COLO668 (cell line): ENCODE measurements around the gene ST3GAL6.
A peak's percentile ranks its signal among the peaks of the same experiment; 100 is the strongest.

ENCODE experiments used
- DNase-seq: peaks from one replicate; lab custom pipeline; 2025; ENCODE audit not compliant: unreplicated experiment; lab: John Stamatoyannopoulos, UW

Gene ST3GAL6

GRCh38 chr3:98775459-98776139, 12.5 kb downstream of the ST3GAL6 start:
- no peak for DNase-seq

- DNase-seq = no peak
Observed at GRCh38 chr3:98776140-98776493, 13.0 kb downstream of the ST3GAL6 start.

- DNase-seq = no peak
Observed at GRCh38 chr3:98777286-98777685, 14.1 kb downstream of the ST3GAL6 start.

GRCh38 chr3:98777801-98778220, 14.7 kb downstream of the ST3GAL6 start:
- DNase-seq = no peak

- DNase-seq = no peak
Observed at GRCh38 chr3:98778383-98778782, 15.2 kb downstream of the ST3GAL6 start.

- DNase-seq = no peak
Observed at GRCh38 chr3:98778852-98779413, 15.8 kb downstream of the ST3GAL6 start.

- DNase-seq = no peak
Observed at GRCh38 chr3:98779541-98780335, 16.6 kb downstream of the ST3GAL6 start.

GRCh38 chr3:98780343-98780742, 17.2 kb downstream of the ST3GAL6 start:
- DNase-seq = no peak

GRCh38 chr3:98782824-98783500, 19.8 kb downstream of the ST3GAL6 start:
- no peak for DNase-seq

GRCh38 chr3:98784042-98784441, 20.9 kb downstream of the ST3GAL6 start:
- no peak for DNase-seq

- DNase-seq = no peak
Observed at GRCh38 chr3:98784666-98785600, 21.8 kb downstream of the ST3GAL6 start.

- no peak for DNase-seq
Observed at GRCh38 chr3:98786364-98787006, 23.3 kb downstream of the ST3GAL6 start.

GRCh38 chr3:98787181-98787580, 24.0 kb downstream of the ST3GAL6 start:
- no peak for DNase-seq

- DNase-seq = no peak
Observed at GRCh38 chr3:98788651-98789050, 25.5 kb downstream of the ST3GAL6 start.

- DNase-seq = no peak
Observed at GRCh38 chr3:98791341-98792325, 28.5 kb downstream of the ST3GAL6 start.

GRCh38 chr3:98793971-98794370, 30.8 kb downstream of the ST3GAL6 start:
- DNase-seq = no peak

- DNase-seq = peak; percentile 9
Observed at GRCh38 chr3:98796334-98796733, 33.2 kb downstream of the ST3GAL6 start.

GRCh38 chr3:98797905-98798304, 34.8 kb downstream of the ST3GAL6 start:
- no peak for DNase-seq

- DNase-seq = no peak
Observed at GRCh38 chr3:98798820-98799219, 35.7 kb downstream of the ST3GAL6 start.
